ENCODE data around the gene ACSF2. TPM values are rescaled to one million over a fixed set of nuclear protein-coding genes. Genes with fewer than 3 reads are reported as not detected.

The ACSF2 gene
- total and polyA plus RNA-seq, 2 of the 13 experiments (the other 11 are each of a cell fraction or from before 2014, with no cell fraction given), result 87.3 to 109 TPM

- peak; percentile 72 for TF ChIP-seq CREB3 (CRISPR knock-in tag; IDR thresholded peaks at IDR 0.05)
- 0 out of 2 replicates have a peak, but pooled peaks have one; percentile 14 for TF ChIP-seq ZMAT3 (CRISPR knock-in tag; conservative IDR thresholded peaks at IDR 0.05)
- peak; percentile 8 for TF ChIP-seq RBM39 (IDR thresholded peaks at IDR 0.05; ENCODE audit: low read depth, low read length, poor library complexity, severe bottlenecking)
- TF ChIP-seq ZNF343 (CRISPR knock-in tag; IDR thresholded peaks at IDR 0.05), result peak; percentile 60; the same call in 1 of the 2 replicates
- no peak for TF ChIP-seq HOMEZ (CRISPR knock-in tag; IDR thresholded peaks at IDR 0.05; ENCODE audit: low read depth)
- TF ChIP-seq SAFB2 (CRISPR knock-in tag; IDR thresholded peaks at IDR 0.05; ENCODE audit: borderline replicate concordance, low read depth), result 0 out of 2 replicates have a peak, but pooled peaks have one; percentile 28
- no peak for TF ChIP-seq ZNF570 (CRISPR knock-in tag; IDR thresholded peaks at IDR 0.05; ENCODE audit: borderline replicate concordance)
- TF ChIP-seq NRL (CRISPR knock-in tag; IDR thresholded peaks at IDR 0.05; ENCODE audit: borderline replicate concordance), result peak; percentile 1; the same call in 1 of the 2 replicates
- no peak; the same call in 1 of the 2 replicates for TF ChIP-seq ZNF143 (CRISPR knock-in tag; IDR thresholded peaks at IDR 0.05)
- 0 out of 2 replicates have a peak, but pooled peaks have one; percentile 35 for TF ChIP-seq SP4 (CRISPR knock-in tag; IDR thresholded peaks at IDR 0.05)
- TF ChIP-seq ZKSCAN1 (IDR thresholded peaks at IDR 0.05; ENCODE audit: low read length), result no peak
- peak; percentile 59; the same call in 1 of the 2 replicates for TF ChIP-seq ZKSCAN8 (CRISPR knock-in tag; IDR thresholded peaks at IDR 0.05; ENCODE audit: borderline replicate concordance)
- no peak for TF ChIP-seq SCMH1 (CRISPR knock-in tag; IDR thresholded peaks at IDR 0.05; ENCODE audit: borderline replicate concordance)
- peak; percentile 63; the same call in 1 of the 2 replicates for TF ChIP-seq ZNF501 (CRISPR knock-in tag; IDR thresholded peaks at IDR 0.05)
- TF ChIP-seq ZNF574 (CRISPR knock-in tag; IDR thresholded peaks at IDR 0.05), result peak; percentile 73; the same call in 1 of the 2 replicates
- TF ChIP-seq ZNF687 (CRISPR knock-in tag; IDR thresholded peaks at IDR 0.05), result peak; percentile 90
- TF ChIP-seq MTA3 (CRISPR knock-in tag; IDR thresholded peaks at IDR 0.05), result no peak
- TF ChIP-seq MXD4 (CRISPR knock-in tag; IDR thresholded peaks at IDR 0.05), result peak; percentile 27; the same call in 1 of the 2 replicates
- TF ChIP-seq GATAD2A (CRISPR knock-in tag; IDR thresholded peaks at IDR 0.05), result peak; percentile 24; the same call in 1 of the 2 replicates
Observed at GRCh38 chr17:50425682-50426471, at the start of gene ACSF2 (continued).

Data from HepG2 (cell line).